ENCODE results near the gene IGSF21. TPM values are rescaled to one million over a fixed set of nuclear protein-coding genes. Genes with fewer than 3 reads are reported as not detected.

Gene IGSF21
- total and polyA plus RNA-seq, 2 of the 8 experiments (the other 6 are each of a cell fraction or from before 2014, with no cell fraction given): 22.5 to 28.5 TPM

DNA sequence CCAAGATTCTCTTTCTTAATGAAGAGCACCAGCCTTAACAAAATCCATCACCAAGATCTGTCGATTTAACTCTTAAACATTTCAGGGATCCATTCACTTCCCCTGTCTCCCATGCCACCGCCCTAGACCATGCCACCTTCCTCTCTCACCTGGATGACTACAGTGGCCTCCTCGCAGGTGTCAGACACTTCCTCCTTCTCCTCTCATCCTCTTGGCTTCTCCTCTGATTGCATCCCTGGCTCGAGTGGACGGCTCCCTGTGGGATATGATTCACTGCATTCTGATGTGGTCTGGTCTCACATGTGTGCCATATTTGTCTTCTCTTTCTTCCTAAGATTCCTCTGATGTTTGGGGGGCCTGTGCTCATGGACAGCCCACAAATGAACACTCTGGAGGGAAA, 306.7 kb downstream of the IGSF21 start:
- Histone ChIP-seq H3K79me1 (ENCODE audit: low read depth, low read length) (no peaks in the 10 kb centered on the region), H3K4me1 (replicated peaks in 1 of 4; ENCODE audit: control insufficient read depth in 3 of 4, insufficient read depth in 4 of 4, low read length in 3 of 4) (peaks cover 12 to 38% (median 22%) of the 10 kb centered on the region in 4 experiments), H3K18ac (ENCODE audit: extremely low read depth, low read length) (no peak overlapping the region), H3K9me3 (ENCODE audit: insufficient read depth in 2 of 2, low read depth in 1 of 2, low read length in 1 of 2) (no peaks in the 10 kb centered on the region), H3K4me2 (ENCODE audit: insufficient read depth in 1 of 2, low read depth in 2 of 2, low read length in 2 of 2) (no peak overlapping the region), H4K8ac (ENCODE audit: extremely low read depth, insufficient read depth, low read length) (no peak overlapping the region), H4K91ac (replicated peaks; ENCODE audit: insufficient read length, low read length) (peak overlapping the region; percentile 45), H3K23me2 (ENCODE audit: low read depth, low read length) (peaks cover 1% of the 10 kb centered on the region; the same call in 1 of the 2 replicates), H3K36me3 (ENCODE audit: control insufficient read depth in 2 of 4, insufficient read depth in 4 of 4, low read length in 3 of 4) (no peaks in the 10 kb centered on the region; a peak in 1 of 8 replicates), H2BK5ac (ENCODE audit: low read depth, low read length) (peak overlapping the region; percentile 85; the same call in 1 of the 2 replicates), H3K27ac (ENCODE audit: low read depth, low read length) (no peak overlapping the region), H2BK120ac (replicated peaks; ENCODE audit: low read depth, low read length) (peak overlapping the region; percentile 6), H2AK5ac (ENCODE audit: low read depth, low read length) (peak overlapping the region; percentile 66), H2BK20ac (ENCODE audit: low read length) (peak overlapping the region; percentile 83), H2AFZ (ENCODE audit: low read length) (no peak overlapping the region), H3K4ac (replicated peaks; ENCODE audit: insufficient read length, low read depth, low read length) (peak overlapping the region; percentile 22), H3K23ac (ENCODE audit: insufficient read length) (no peak overlapping the region), H3K56ac (replicated peaks; ENCODE audit: insufficient read length, low read depth, low read length) (no peak overlapping the region), H3K27me3 (replicated peaks in 1 of 4; ENCODE audit: control insufficient read depth in 3 of 4, extremely low read depth in 1 of 4, insufficient read depth in 3 of 4, low read length in 3 of 4) (no peaks in the 10 kb centered on the region), H3K14ac (ENCODE audit: insufficient read length) (no peak overlapping the region), H2BK15ac (ENCODE audit: low read length) (peak overlapping the region; percentile 48; the same call in 1 of the 2 replicates), H2BK12ac (ENCODE audit: low read depth, low read length) (peak overlapping the region; percentile 98; the same call in 1 of the 2 replicates), H3K79me2 (ENCODE audit: control insufficient read depth in 1 of 2, insufficient read depth in 2 of 2, low read length in 2 of 2) (no peaks in the 10 kb centered on the region), H3K9ac (replicated peaks in 1 of 4; ENCODE audit: extremely low read depth in 1 of 4, low read depth in 3 of 4, low read length in 3 of 4) (no peak overlapping the region), H3K4me3 (ENCODE audit: extremely low read depth in 1 of 4, insufficient read depth in 2 of 4, low read depth in 3 of 4, low read length in 4 of 4) (no peak overlapping the region), H4K20me1 (replicated peaks in 1 of 2; ENCODE audit: control insufficient read depth in 1 of 2, insufficient read depth in 2 of 2, low read length in 2 of 2) (no peaks in the 10 kb centered on the region), H4K5ac (ENCODE audit: insufficient read length, low read depth, low read length) (no peak overlapping the region)
- FAIRE-seq (no peak), DNase-seq (ENCODE audit: low read depth in 1 of 2, low spot score in 2 of 2) (no peak)
- ChIA-PET CTCF (ENCODE audit: partially characterized antibody) (interaction anchor here (0.6 to 2.1 kb wide), 5 partner anchors 15 to 597 kb away, joined by 3 to 7 read pairs (median 3); no protein-coding TSS in a partner anchor), POLR2A (ENCODE audit: partially characterized antibody) (no interaction called here)
- TF ChIP-seq, protein P1, sequence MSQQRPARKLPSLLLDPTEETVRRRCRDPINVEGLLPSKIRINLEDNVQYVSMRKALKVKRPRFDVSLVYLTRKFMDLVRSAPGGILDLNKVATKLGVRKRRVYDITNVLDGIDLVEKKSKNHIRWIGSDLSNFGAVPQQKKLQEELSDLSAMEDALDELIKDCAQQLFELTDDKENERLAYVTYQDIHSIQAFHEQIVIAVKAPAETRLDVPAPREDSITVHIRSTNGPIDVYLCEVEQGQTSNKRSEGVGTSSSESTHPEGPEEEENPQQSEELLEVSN (IDR thresholded peaks at IDR 0.05): no peak
- TF ChIP-seq RXRA (IDR thresholded peaks at IDR 0.05; ENCODE audit: insufficient read depth, low read depth, low read length) (no peak), RFX5 (IDR thresholded peaks at IDR 0.05; ENCODE audit: borderline replicate concordance, low read depth, low read length) (no peak), KDM5A (IDR thresholded peaks at IDR 0.05; ENCODE audit: low read length) (no peak), EZH2 (IDR thresholded peaks at IDR 0.05; ENCODE audit: low read depth, low read length, severe bottlenecking) (no peak), ZNF274 (IDR thresholded peaks at IDR 0.05; ENCODE audit: borderline replicate concordance, extremely low read depth, low read length) (no peak), TAF1 (IDR thresholded peaks at IDR 0.05; ENCODE audit: low read depth, low read length) (no peak), JUN (IDR thresholded peaks at IDR 0.05; ENCODE audit: low read depth, low read length) (no peak)
- 90% methylated on average over 5 of the region's 5 CpGs; no CpG with 5 or more reads in 1 of the 2 experiments for WGBS, 2 experiments (ENCODE audit: extremely low coverage in 1 of 2, insufficient coverage in 1 of 2, insufficient read length in 1 of 2, insufficient replicate concordance in 2 of 2, low coverage in 1 of 2, low lambda C conversion rate in 2 of 2, missing lambda C conversion rate in 1 of 2)
